ENCODE results near the gene ADGRL3.
"Not testable (repeated sequence)": the region's sequence is repeated elsewhere in the genome, so short reads cannot be mapped to it uniquely, and the experiment has no call there.

Gene ADGRL3

GRCh38 chr4:61350932-61351331, 150.8 kb downstream of the ADGRL3 start:
- no peak for DNase-seq (ENCODE audit: low read depth in 2 of 2)

GRCh38 chr4:61356696-61357095, 156.6 kb downstream of the ADGRL3 start:
- DNase-seq (ENCODE audit: low read depth in 2 of 2), result no peak

GRCh38 chr4:61359301-61359700, 159.2 kb downstream of the ADGRL3 start:
- no peak for DNase-seq (ENCODE audit: low read depth in 2 of 2)

GRCh38 chr4:61372817-61373216, 172.7 kb downstream of the ADGRL3 start:
- not testable (repeated sequence) for DNase-seq (ENCODE audit: low read depth in 2 of 2)

- no peak for DNase-seq (ENCODE audit: low read depth in 2 of 2)
Observed at GRCh38 chr4:61373901-61374440, 173.8 kb downstream of the ADGRL3 start.

GRCh38 chr4:61374447-61374891, 174.3 kb downstream of the ADGRL3 start:
- DNase-seq (ENCODE audit: low read depth in 2 of 2), result no peak

- no peak for DNase-seq (ENCODE audit: low read depth in 2 of 2)
Observed at GRCh38 chr4:61375301-61375700, 175.2 kb downstream of the ADGRL3 start.

- no peak for DNase-seq (ENCODE audit: low read depth in 2 of 2)
Observed at GRCh38 chr4:61376301-61376700, 176.2 kb downstream of the ADGRL3 start.

- DNase-seq (ENCODE audit: low read depth in 2 of 2), result no peak
Observed at GRCh38 chr4:61379406-61379805, 179.3 kb downstream of the ADGRL3 start.

- DNase-seq (ENCODE audit: low read depth in 2 of 2), result no peak
Observed at GRCh38 chr4:61380865-61381264, 180.7 kb downstream of the ADGRL3 start.

- DNase-seq (ENCODE audit: low read depth in 2 of 2), result no peak
Observed at GRCh38 chr4:61385256-61385655, 185.1 kb downstream of the ADGRL3 start.

GRCh38 chr4:61387372-61387771, 187.2 kb downstream of the ADGRL3 start:
- DNase-seq (ENCODE audit: low read depth in 2 of 2), result not testable (repeated sequence)

GRCh38 chr4:61389640-61390039, 189.5 kb downstream of the ADGRL3 start:
- no peak for DNase-seq (ENCODE audit: low read depth in 2 of 2)

- DNase-seq (ENCODE audit: low read depth in 2 of 2), result no peak
Observed at GRCh38 chr4:61395754-61396153, 195.6 kb downstream of the ADGRL3 start.

GRCh38 chr4:61397174-61397573, 197.0 kb downstream of the ADGRL3 start:
- DNase-seq (ENCODE audit: low read depth in 2 of 2), result no peak

GRCh38 chr4:61400439-61401038, 200.4 kb downstream of the ADGRL3 start:
- DNase-seq (ENCODE audit: low read depth in 2 of 2), result no peak

GRCh38 chr4:61401771-61402170, 201.6 kb downstream of the ADGRL3 start:
- DNase-seq (ENCODE audit: low read depth in 2 of 2), result no peak

GRCh38 chr4:61405307-61405706, 205.2 kb downstream of the ADGRL3 start:
- no peak for DNase-seq (ENCODE audit: low read depth in 2 of 2)

GRCh38 chr4:61406677-61407076, 206.6 kb downstream of the ADGRL3 start:
- DNase-seq (ENCODE audit: low read depth in 2 of 2), result no peak

GRCh38 chr4:61407642-61408618, 207.8 kb downstream of the ADGRL3 start:
- DNase-seq (ENCODE audit: low read depth in 2 of 2), result no peak

- DNase-seq (ENCODE audit: low read depth in 2 of 2), result no peak
Observed at GRCh38 chr4:61408861-61409260, 208.7 kb downstream of the ADGRL3 start.

- no peak for DNase-seq (ENCODE audit: low read depth in 2 of 2)
Observed at GRCh38 chr4:61411241-61411640, 211.1 kb downstream of the ADGRL3 start.

GRCh38 chr4:61425315-61425714, 225.2 kb downstream of the ADGRL3 start:
- DNase-seq (ENCODE audit: low read depth in 2 of 2), result no peak

All from stimulated activated CD8-positive, alpha-beta memory T cell treated with anti-CD3 and anti-CD28 coated beads, Interleukin-2, amount 100 ng/mL, for 48 hours (primary cell).